WTC11 (cell line): ENCODE data around the gene NCS1. TPM values are rescaled to one million over a fixed set of nuclear protein-coding genes. Genes with fewer than 3 reads are reported as not detected.

Experiments
- ATAC-seq: fragments of 200-7000 bp; cut with Tn5 transposase; 2 replicates; pipeline ENCODE4 v1.10.0; 2021; ENCODE audit warnings: mild to moderate bottlenecking, moderate library complexity
- CTCF ChIA-PET: fragments of 300-600 bp; sonication (Branson Sonifier 250); formaldehyde crosslinking; loops from one replicate; lab custom pipeline; 2021; ENCODE audit warnings: antibody characterized with exemption; lab: Charles Lee
- POLR2A ChIA-PET: fragments of 350-600 bp; sonication (Branson Sonifier 250); formaldehyde crosslinking; loops from one replicate; lab custom pipeline; 2021; ENCODE audit warnings: antibody characterized with exemption; lab: Charles Lee
- DNase-seq: peaks from one replicate; pipeline ENCODE4 v3.0.0; 2021; ENCODE audit warnings: low spot score
- H3K27ac Mint-ChIP-seq: 2 replicates; pipeline ENCODE4 v1.8.0; 2021; ENCODE audit warnings: mixed read lengths
- H3K27me3 Mint-ChIP-seq: 2 replicates; pipeline ENCODE4 v1.8.0; 2021; ENCODE audit warnings: low read depth, mild to moderate bottlenecking, moderate library complexity, mixed read lengths
- H3K36me3 Mint-ChIP-seq: 2 replicates; pipeline ENCODE4 v1.8.0; 2021; ENCODE audit warnings: mixed read lengths
- H3K4me1 Mint-ChIP-seq: 2 replicates; pipeline ENCODE4 v1.8.0; 2022; ENCODE audit warnings: mixed read lengths
- H3K4me3 Mint-ChIP-seq: 2 replicates; pipeline ENCODE4 v1.8.0; 2021; ENCODE audit warnings: mild to moderate bottlenecking, moderate library complexity, mixed read lengths
- H3K9me3 Mint-ChIP-seq: 2 replicates; pipeline ENCODE4 v1.8.0; 2021; ENCODE audit warnings: mixed read lengths
- AFF4 ChIP-seq: sonication (generic); formaldehyde crosslinking; IDR thresholded peaks from 2 replicates; pipeline ENCODE4 v1.8.1; 2023; ENCODE audit warnings: mild to moderate bottlenecking, missing genetic modification reagents, borderline replicate concordance
- ARID4B ChIP-seq: sonication (generic); formaldehyde crosslinking; IDR thresholded peaks from 2 replicates; pipeline ENCODE4 v1.8.0; 2023; ENCODE audit warnings: missing genetic modification reagents, mild to moderate bottlenecking, borderline replicate concordance
- GABPB1 ChIP-seq: sonication (generic); formaldehyde crosslinking; IDR thresholded peaks from 2 replicates; pipeline ENCODE4 v1.8.1; 2023; ENCODE audit warnings: mild to moderate bottlenecking, missing genetic modification reagents
- NR2C2 ChIP-seq: sonication (generic); formaldehyde crosslinking; IDR thresholded peaks from 2 replicates; pipeline ENCODE4 v1.8.0; 2022; ENCODE audit warnings: mild to moderate bottlenecking, missing genetic modification reagents
- RELA ChIP-seq: sonication (generic); formaldehyde crosslinking; IDR thresholded peaks from 2 replicates; pipeline ENCODE4 v1.8.1; 2022; ENCODE audit warnings: missing genetic modification reagents, mild to moderate bottlenecking, borderline replicate concordance
- ZNF263 ChIP-seq: sonication (generic); formaldehyde crosslinking; IDR thresholded peaks from 2 replicates; pipeline ENCODE4 v1.8.1; 2022; ENCODE audit warnings: low read depth, mild to moderate bottlenecking, moderate library complexity, missing genetic modification reagents
- total RNA-seq: library from RNA; stranded (reverse); gene quantifications from 3 replicates; pipeline ENCODE4 v1.2.3, GENCODE V29; 2021
- TF ChIP-seq, protein P1 (sequence below): sonication (generic); formaldehyde crosslinking; IDR thresholded peaks from 2 replicates; pipeline ENCODE4 v1.8.1; 2022; ENCODE audit warnings: mild to moderate bottlenecking, moderate library complexity, missing genetic modification reagents

NCS1 gene
- total RNA-seq, 1 experiment from 2014 or later = 32.4 TPM

- no peak for ATAC-seq
Measured at GRCh38 chr9:130215341-130216119, 43.3 kb downstream of the NCS1 start.

More at GRCh38 chr9:130215341-130216119, 43.3 kb downstream of the NCS1 start:
- peaks cover 26% of the 10 kb centered on the region for H3K4me1 Mint-ChIP-seq
- ChIA-PET POLR2A (no interaction called here), CTCF (interaction anchor here (1.1 kb wide), 1 partner anchor 22 kb away, joined by 4 read pairs; no protein-coding TSS in a partner anchor)
- no peak overlapping the region for H3K4me3 Mint-ChIP-seq
- peak overlapping the region; percentile 82; the same call in 1 of the 2 replicates for H3K27ac Mint-ChIP-seq
- H3K27me3 Mint-ChIP-seq = no peaks in the 10 kb centered on the region
- peaks cover 7% of the 10 kb centered on the region for H3K36me3 Mint-ChIP-seq
- no peak for DNase-seq
- TF ChIP-seq, protein P1, sequence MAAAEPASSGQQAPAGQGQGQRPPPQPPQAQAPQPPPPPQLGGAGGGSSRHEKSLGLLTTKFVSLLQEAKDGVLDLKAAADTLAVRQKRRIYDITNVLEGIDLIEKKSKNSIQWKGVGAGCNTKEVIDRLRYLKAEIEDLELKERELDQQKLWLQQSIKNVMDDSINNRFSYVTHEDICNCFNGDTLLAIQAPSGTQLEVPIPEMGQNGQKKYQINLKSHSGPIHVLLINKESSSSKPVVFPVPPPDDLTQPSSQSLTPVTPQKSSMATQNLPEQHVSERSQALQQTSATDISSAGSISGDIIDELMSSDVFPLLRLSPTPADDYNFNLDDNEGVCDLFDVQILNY (CRISPR knock-in tag) = no peak
- TF ChIP-seq RELA (no peak), ARID4B (CRISPR knock-in tag) (no peak), NR2C2 (CRISPR knock-in tag) (no peak), GABPB1 (CRISPR knock-in tag) (no peak), ZNF263 (no peak), AFF4 (CRISPR knock-in tag) (no peak)
- H3K9me3 Mint-ChIP-seq = no peaks in the 10 kb centered on the region
